GM19455 (cell line): ENCODE results near the gene CSPG5.

Experiments
- ATAC-seq: cut with Tn5 transposase; IDR thresholded peaks from one replicate; pipeline ENCODE4 v1.9.1; 2021; ENCODE audit not compliant: unreplicated experiment

Gene CSPG5

DNA sequence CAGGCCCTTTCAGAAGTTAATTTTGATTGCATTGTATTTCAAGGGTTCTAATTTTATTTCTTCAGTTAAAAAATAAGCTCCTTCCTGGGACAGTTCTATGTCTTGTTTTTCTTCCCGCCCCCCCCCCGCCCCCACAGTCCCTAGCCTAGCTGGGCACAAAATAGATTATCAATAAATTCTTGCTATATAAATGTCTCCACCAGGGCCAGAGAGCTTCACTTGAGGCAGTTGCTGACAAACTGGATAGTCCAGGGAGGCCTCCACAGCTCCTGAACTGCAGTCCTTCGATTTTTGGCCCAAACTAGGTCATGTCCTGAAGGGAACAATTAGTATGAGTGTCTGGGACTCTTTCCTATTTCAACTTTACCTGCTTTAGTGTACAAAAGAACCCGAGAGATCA is 9.9 kb upstream of the CSPG5 start:
- ATAC-seq: no peak

DNA sequence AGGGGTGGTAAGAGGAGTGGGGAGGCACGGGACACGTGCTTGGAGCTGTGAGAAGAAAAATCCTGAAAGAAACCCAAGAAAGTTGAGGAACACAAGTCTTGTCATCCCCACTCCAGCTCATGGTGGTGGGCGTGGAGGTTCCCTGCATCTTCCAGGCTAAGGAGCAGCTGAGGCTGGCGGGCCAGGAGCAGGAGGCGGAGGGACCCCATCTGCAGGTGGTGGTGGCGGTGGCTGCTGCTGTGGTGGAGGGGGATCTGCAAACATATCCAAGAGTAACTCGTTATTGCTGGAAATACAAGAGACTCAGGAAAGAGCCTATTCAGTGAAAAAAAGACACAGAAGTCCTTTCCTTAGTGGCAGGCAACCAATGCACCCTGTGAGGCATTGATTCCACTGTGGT is 9.4 kb upstream of the CSPG5 start:
- ATAC-seq: no peak

DNA sequence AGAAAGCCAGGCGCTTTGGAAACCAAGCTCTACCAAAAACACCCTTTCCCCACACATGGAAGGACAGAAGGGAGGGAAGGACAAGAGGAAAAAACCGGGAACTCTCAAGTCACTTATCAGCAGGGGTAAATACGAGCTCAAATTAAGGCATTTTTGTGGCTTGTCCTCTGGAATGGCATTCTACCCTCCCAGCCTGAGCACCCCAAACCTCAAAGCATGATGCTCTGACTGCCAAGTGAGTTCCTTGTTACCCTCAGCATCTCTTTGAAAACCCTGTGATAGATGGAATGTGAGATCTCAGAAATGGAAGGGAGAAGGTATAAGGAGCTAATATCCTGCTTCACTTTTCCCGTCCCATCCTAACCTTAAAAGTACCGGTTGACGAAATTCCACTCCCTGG is 8.1 kb upstream of the CSPG5 start:
- no peak for ATAC-seq

DNA sequence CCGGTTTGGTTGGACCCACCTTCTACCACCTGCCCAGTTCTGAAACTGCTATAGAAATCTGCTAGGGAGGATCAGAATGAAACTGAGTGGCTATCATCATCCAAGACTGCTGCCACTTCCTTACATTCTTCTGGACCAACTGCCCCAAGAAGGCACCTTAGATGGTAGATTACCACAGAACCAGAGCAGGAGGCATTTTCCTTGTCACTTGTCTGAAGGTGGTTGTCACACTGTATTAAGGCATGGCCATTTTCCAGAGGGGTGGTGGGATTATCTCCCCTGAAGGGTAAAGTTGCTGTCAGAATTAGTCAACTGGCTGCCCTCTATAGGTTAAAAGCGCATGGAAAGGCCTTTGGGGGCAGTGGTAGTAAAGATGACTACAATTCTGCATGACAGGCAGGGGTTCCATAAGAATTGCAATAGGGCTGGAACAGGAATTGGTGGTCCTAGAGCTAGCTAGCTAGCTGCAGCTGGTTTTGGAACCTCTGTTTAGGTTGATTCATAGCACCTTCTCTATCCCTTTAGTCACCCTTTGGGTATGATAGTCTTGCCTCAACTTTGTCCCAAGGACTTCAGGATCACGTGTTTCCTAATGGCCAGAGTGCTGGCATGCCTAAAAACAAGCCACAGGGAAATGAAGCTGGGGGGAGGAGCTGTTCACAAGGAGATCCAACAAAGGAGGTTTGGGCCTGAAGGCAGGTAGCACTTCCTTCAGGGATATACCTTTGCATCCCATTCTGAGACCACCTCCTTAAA is 4.8 kb upstream of the CSPG5 start:
- no peak for ATAC-seq

DNA sequence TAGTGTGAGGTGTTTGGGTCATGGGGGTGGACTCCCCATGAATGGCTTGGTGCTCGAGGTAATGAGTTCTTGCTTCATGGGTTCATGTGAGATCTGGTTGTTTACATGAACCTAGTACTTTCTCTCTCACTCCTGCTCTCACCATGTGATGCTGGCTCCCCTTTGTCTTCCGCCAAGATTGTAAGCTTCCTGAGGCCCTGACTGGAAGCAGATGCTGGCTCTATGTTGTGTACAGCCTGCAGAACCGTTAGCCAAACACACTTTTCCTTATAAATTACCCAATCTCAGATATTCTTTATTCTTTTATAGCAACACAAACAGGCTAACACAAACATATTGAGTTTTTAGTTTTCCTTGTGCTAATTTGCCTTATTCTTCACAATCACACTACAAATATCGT is 3.2 kb upstream of the CSPG5 start:
- no peak for ATAC-seq

DNA sequence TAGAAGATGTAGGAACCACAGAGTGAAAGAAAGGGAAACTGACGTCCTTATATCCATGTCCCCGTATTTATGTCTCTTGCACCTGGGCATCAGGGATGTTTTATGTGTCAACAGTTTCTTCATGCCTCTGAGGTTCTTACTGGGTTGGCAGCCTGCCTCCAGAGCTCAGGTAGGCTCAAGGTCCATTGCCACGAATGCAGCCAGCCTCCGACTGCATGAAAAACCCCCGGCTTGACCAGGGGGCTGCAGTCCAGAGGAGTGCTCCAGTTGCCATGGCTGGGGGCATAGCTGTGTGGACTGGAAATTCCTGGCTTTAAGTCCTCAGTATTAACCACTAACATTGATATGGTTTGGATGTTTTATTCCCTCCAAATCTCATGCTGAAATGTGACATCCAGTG is 2.8 kb upstream of the CSPG5 start:
- ATAC-seq: no peak

DNA sequence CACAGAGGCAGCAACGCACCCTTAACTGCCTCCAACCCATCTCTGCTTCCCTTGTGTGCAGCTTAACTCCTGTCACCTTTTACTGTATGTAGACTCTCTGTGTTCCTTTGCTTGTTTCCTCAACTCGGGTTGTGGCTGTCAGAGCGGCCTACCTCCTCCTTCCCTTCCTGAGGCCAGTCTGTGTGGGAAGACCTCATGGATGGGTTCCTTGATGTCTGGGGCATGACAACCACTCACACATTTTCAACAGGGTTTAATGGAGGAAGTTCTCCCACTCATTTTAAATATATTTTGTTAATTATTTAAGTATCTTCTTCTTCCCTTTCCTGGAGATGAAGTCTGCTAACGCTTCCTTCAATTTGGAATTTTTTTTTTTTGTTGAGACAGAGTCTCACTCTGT is 1.8 kb upstream of the CSPG5 start:
- ATAC-seq: no peak

DNA sequence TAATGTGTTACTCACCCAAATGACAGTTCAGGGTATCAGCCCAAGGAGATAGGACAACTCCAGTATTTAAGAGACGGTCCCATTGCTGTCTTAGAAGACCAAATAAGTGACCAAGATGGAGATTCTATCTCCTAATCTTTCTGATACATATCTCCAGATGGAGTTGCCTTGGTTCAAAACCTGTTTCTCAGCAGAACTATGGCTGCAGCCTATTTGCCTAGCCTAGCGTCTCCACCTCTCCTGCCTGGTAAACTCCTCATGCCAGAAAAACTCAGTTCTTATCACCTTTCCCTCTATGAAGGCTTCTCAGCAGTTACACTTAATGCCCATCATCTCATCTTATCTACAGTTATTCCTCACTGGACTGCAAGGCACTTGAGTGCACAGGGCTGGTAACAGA is 1.2 kb upstream of the CSPG5 start:
- ATAC-seq: no peak

DNA sequence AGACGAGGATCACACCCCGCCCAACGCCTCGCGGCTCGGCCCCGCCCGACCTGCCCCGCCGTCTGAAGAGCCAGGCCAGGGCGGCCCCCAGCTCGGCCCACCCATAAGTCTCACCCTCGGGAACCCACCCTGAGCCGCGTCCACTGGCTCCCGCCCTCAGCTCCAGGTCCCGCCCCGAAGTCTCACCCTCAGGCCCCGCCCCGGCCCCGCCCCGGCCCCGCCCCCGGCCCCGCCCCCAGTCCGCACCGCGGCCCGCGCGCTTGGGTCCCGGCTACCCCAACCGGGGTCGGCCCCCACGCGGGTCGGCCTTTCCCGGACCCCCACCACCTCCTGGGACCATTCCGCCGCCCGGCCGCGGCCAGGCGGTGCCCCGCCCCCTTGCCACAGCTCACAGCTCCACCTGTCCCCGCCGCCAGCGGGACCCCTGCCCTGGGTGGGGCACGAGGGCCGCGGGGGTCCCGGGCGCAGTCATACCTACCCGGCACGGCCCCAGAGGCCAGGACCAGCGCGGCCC is 489 bp downstream of the CSPG5 start:
- no peak for ATAC-seq

DNA sequence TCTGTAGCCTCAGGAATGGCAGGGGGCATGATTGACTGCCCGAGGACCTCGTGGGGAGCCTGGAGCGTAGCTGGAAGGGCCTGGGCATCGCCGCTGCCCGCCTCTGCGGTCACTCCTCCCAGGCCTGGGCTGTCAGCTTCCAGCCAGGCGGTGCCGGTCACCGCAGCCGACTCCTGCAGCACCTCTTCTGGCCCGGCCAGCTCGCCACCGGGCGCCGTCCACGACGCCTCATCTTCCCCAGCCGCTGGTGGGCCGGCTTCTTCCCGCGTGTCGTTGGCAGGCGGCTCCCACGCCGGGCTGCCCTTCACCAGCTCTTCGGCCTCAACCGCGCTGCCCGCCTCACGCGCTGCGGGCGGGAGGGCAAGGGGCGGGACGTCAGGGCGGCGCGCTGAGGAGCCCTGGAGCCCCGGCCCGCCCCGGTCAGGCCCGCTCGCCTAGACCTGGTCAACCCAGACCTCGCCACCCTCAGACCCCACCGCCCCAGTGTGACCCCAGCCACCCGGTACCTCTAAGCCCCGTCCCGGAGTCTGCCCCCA is 1.0 kb downstream of the CSPG5 start:
- ATAC-seq: no peak

DNA sequence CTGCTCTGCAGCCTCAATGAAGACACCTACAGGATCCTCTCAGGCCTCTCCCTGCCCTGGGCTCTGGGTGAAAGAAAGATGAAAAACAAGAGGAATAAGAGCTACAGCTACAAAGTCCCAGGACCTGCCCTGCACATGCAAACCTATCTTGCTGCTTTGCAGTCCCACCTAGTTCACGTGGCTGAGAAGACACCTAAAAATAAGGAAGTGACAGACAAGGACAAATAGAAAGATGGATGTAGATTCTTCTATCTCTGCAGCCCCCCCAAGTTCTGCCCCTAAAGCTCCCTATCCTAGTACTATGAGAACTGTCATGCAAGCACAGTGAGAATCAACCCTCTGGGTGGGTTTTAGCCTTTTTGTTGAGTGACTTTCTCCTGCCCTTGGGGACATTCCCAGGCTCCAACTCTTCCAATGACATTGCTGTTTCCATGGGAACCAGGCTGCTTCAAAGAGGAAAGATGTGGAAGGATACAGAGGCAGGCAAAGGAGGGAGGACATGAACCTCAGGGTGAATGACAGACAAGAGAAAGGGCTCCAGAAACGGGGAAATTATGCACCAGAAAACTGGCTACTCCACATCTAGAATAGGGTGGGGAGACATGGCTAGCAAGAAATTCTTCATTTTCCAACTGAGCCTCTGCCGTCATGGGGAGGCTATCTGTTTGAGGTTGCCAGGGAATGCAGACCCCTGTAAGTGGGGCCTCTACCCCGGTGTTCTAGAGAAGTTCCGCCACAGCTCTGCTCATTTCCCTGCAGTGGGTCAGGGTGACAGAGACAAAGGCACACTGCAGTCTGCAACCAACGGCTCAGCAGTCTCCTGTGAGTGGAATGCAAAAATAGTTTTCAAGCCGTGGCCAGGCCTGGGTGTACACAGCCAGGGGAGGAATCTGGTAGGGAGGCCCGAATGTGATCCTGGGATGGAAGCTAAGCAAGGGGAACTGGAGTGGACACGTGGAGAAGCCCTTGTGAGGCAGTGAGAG is 5.2 kb downstream of the CSPG5 start:
- no peak for ATAC-seq

DNA sequence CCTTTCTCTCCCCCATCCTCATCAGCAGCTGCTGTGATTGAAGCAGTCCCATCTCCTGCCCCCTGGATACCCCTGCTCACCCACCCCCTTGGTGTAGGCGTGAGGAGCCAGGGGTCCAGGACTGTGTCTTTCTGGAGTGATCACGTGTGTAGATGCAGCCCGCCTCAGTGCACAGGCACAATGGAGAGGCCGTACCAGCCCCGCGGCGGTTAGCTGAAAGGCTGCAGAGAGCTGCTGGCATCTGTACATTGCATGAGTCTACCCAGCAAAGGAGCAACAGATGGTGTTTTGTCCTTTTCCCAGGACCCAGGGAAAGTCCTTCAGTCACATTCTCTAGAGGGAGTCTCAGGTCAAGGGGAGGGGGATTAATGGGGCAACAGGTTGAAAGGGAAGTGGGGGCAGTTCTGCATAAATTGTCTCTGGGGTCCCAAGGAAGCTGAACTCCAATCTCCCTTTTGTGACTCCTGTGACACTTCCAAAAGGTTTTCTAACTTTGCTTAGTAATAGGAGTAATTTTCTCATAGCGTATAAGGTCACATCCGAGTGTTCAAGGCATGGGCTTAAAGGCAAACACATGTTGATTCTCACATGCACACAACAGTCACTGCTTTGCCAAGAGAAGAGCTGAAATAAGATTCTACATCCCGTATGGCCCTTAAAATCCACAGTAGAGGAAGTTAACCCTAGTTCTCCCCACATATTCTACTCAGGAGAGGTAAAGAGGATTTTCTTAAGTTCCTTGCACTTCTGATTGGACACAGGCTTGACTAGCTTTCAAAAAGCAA is 7.1 kb downstream of the CSPG5 start:
- ATAC-seq: no peak

DNA sequence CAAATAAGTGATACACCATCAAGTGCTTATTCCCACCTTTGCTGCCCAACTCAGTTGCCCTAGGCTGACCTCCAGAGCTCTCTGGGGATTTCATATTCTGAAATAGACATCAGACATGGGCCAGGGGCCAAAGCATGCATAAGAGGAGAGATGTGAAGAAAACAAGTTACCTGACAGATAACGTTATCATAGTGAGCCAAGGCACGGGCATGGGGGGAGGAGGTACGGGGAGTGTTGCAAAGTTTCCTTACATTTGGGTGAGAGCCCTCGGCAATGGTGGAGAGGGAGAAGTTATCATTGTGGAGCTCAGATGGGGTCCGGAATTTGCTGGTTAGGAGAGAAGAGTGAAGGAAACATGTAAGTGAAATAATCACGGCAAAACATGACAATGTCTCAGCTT is 9.8 kb downstream of the CSPG5 start:
- ATAC-seq: no peak

DNA sequence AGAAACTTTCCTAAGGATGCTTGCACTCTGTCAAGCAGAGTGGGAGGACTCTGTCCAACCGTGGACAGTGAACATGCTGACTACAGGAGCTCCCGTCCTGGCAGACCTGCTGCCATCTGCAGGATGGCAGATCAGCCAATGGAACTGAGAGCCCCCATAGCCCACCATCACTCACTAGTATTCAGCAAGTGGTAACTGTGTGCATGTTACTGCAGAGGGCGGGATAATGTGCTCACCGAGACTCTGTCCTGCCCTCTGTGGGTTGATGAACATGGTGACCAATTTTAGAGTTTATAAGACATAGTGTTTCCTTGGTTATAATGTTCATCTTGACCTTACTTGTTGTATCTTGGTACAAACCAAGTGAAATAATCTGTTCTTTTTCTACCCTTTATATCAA is 11.5 kb downstream of the CSPG5 start:
- ATAC-seq: no peak

DNA sequence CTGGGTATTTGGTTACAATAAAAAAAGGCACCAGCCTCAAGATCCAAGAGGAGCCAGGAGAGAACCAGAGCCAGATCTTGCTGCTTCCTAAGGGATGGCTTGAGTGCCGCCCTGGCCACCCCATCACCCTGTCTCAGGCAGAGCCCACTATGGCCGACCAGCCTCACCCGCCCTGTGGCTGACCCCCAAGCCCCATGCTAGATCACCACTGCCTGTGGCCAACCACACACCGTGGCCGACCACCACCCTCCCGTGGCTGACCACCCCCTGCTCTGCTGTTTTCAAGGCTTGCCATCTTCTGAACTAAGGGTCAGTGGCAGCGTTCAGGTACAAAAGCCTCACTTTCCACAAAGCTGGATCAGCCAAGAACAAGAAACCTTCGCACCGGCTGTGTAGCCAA is 12.0 kb downstream of the CSPG5 start:
- ATAC-seq: no peak

DNA sequence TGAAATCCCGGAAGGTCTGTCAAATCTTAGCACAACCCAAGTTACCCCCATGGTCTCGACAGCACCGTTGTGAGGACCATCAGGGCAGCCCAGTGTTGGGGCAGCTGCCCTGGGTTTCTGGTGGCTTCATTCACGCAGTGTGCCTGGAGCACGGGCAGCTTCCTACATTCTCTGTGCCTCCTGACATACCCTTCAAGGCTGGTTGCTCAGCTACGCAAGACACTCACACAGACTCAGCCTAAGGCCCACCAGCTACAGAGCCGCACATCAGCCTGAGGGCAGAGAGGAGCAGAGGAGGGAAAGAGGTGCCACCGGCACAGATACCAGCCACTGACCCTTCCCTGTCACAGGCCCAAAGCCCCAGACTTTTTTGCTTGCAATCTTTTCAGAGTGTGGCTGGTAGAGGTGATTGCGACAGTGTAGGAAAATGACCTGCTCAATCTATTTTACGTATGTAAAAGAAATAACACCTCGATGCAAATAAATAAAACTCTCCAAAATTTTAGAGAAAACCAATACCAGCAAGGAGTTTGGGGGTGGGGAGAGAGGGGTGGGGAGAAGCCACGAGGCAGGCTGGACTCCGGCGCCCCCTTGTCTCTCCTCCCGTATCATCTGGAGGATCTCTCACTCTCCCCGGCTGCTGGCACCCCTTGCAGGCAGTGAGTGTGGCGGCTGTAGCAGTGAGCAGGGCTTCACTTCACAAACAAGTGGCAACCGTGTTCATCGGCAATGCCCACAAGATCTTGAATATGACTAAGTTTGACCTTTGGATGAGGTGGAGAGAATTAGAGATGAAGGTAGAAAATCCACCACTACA is 12.7 kb downstream of the CSPG5 start:
- no peak for ATAC-seq

DNA sequence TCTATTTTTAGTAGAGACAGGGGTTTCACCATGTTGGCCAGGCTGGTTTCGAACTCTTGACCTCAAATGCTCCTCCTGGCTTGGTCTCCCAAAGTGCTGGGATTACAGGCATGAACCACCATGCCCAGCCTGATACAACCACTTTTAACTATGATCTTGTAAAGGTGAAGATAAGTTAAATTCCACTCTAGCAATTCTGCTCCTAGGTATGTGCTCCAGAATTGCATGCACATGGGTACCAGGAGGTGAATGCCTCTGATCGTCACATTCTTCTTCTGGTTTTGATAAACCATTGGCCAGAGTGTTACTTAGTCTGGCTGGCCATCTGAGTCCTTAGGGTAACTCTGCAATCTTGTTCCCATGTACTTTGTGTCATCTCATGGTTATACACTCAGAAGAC is 22.3 kb downstream of the CSPG5 start:
- no peak for ATAC-seq

DNA sequence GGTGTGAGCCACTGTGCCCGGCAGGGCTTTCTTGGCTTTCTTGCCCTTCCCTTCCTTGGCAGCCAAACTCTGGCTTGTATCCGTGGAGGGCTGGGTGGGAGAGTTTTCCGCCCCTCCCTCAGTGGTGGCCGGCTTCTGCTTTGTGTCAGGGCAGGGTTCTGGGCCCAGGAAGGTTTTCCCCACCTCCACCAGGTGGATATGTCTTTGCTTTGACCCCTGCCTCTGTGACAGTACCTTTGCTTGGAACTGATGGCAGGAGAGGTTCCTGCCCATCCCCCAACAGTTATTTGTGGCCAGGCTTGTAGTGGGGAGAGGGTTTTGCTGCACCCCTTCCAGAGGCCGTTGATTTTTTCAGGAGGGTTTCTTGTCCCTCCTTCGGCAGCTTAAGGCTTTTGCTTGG is 24.3 kb downstream of the CSPG5 start:
- ATAC-seq: no peak

DNA sequence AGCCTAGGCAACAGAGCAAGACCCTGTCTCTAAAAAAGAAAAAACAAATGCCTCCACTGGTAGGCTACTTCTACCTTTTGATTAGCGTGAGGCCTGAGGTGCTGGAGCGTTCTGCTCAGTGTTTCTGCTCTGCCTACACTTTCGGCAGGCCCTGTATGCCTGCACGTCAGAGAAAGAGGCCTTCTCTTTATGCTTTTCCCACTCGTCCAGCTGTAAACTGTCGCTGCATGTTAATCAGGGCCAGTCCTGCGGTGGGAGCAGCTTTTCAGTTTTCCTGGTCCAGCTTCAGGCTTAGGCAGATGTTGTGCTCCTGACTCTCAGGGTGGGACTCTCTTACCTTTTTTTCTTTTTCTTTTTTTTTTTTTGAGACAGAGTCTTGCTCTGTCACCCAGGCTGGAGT is 25.3 kb downstream of the CSPG5 start:
- ATAC-seq: no peak

DNA sequence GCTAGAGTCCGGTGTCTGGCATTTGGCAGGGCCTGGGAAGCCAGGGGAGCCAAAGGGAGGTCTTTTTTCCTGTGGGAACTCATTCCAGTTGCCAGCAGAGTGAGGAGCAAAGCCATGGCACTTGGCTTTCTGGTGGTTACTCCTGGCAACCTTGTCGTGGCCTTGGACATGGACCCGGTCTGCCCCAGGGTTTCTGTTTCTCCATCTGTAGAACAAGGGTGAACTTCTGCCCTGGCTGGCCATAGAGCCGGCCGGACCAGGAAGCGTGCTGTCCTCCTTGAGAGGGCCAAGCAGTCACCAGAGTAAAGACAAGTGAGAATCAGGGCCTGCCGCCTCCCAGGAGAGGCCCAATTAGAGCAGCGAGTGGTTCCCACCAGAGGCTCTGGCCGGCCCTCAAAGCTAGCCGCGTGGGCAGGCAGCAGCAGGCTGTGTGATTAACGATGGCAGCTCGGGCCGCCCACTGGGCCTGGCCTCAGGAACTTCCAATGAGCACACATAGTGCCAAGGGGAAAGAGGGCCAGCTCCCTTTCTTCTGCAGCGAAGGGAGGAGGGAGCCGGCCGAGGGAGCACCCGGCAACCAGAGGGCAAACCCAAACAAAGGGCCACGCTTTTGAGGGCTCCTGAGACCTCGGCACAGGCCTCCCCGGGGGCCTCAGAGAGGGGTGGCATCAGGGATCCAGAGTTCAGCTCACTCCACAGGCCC is 36.0 kb downstream of the CSPG5 start:
- ATAC-seq: no peak
